CD4-positive, alpha-beta T cell (primary cell): ENCODE results near the gene AIFM2. TPM values are rescaled to one million over a fixed set of nuclear protein-coding genes. Genes with fewer than 3 reads are reported as not detected.
A peak's percentile ranks its signal among the peaks of the same experiment; 100 is the strongest.

ENCODE experiments used
- ATAC-seq: fragments of 200-7000 bp; cut with Tn5 transposase; one replicate; pipeline ENCODE4 v1.10.0; 2022; ENCODE audit warnings: mild to moderate bottlenecking; ENCODE audit not compliant: poor library complexity
- CTCF ChIA-PET: fragments of 350-600 bp; sonication (Branson Sonifier 250); formaldehyde crosslinking; loops from one replicate; lab custom pipeline; 2021; ENCODE audit warnings: antibody characterized with exemption, inconsistent platforms; lab: Charles Lee
- POLR2A ChIA-PET: fragments of 350-600 bp; sonication (Branson Sonifier 250); formaldehyde crosslinking; loops from one replicate; lab custom pipeline; 2021; ENCODE audit warnings: antibody characterized with exemption, inconsistent platforms; lab: Charles Lee
- DNase-seq, 14 experiments: peaks; one replicate each; pipeline ENCODE4 v3.0.0-alpha.2; 2013 to 2020; ENCODE audit warnings: mixed read lengths in 2 of 14
- H3K27ac ChIP-seq, 2 donors: one replicate each; pipeline versions ENCODE4 v1.5.1 to v1.7.0; 2013; ENCODE audit warnings: low read length in 2 of 2, low read depth in 1 of 2, mild to moderate bottlenecking in 1 of 2
- H3K27me3 ChIP-seq, 2 experiments: 1 replicate in 1 of 2; 2 replicates in 1 of 2; pipeline versions ENCODE4 v1.6.1 to v1.7.0; 2013; ENCODE audit warnings: low read length in 2 of 2, control low read depth in 1 of 2, mild to moderate bottlenecking in 1 of 2, moderate library complexity in 1 of 2; ENCODE audit not compliant: insufficient read depth in 2 of 2, control insufficient read depth in 1 of 2
- H3K36me3 ChIP-seq: one replicate; pipeline ENCODE4 v1.6.1; 2013; ENCODE audit warnings: low read length, control low read depth; ENCODE audit not compliant: insufficient read depth
- H3K4me1 ChIP-seq: one replicate; pipeline ENCODE4 v1.6.1; 2013; ENCODE audit warnings: low read length, control low read depth; ENCODE audit not compliant: insufficient read depth
- H3K4me3 ChIP-seq: one replicate; pipeline ENCODE4 v1.5.1; 2013; ENCODE audit warnings: mild to moderate bottlenecking, low read length, moderate library complexity
- H3K9me3 ChIP-seq, 2 experiments: 1 replicate in 1 of 2; 2 replicates in 1 of 2; pipeline versions ENCODE4 v1.6.1 to v1.7.0; 2013; ENCODE audit warnings: low read length in 2 of 2, mild to moderate bottlenecking in 2 of 2, control low read depth in 1 of 2, moderate library complexity in 1 of 2; ENCODE audit not compliant: control insufficient read depth in 1 of 2, insufficient read depth in 1 of 2
- H3K27ac Mint-ChIP-seq: one replicate; pipeline ENCODE4 v1.8.0; 2020; ENCODE audit warnings: mixed read lengths
- H3K27me3 Mint-ChIP-seq: one replicate; pipeline ENCODE4 v1.8.0; 2021; ENCODE audit warnings: mixed read lengths
- H3K36me3 Mint-ChIP-seq: one replicate; pipeline ENCODE4 v1.8.0; 2021; ENCODE audit warnings: low read depth, mixed read lengths
- H3K4me1 Mint-ChIP-seq: one replicate; pipeline ENCODE4 v1.8.0; 2021; ENCODE audit warnings: low read depth, mixed read lengths
- H3K4me3 Mint-ChIP-seq: one replicate; pipeline ENCODE4 v1.8.0; 2020; ENCODE audit warnings: mild to moderate bottlenecking, mixed read lengths
- H3K9me3 Mint-ChIP-seq: one replicate; pipeline ENCODE4 v1.8.0; 2020; ENCODE audit warnings: mixed read lengths
- intact Hi-C, 2 experiments: fragments of 100-400 bp; cut with DNase I in 1 of 2; cut with micrococcal nuclease in 1 of 2; formaldehyde crosslinking; loops; one replicate each; pipeline versions ENCODE4 v1.15.1 to v1.9.0; 2023 to 2025; cut with DNase I, micrococcal nuclease
- total RNA-seq, 174 experiments: library from RNA in 2 of 174; stranded (reverse) in 2 of 174; gene quantifications; one replicate each; pipeline ENCODE4 v1.2.3 and lab custom pipeline; 2021 to 2026
- TF ChIP-seq, protein P1 (sequence below): fragments of 200-600 bp; IDR thresholded peaks from one replicate; pipeline ENCODE4 v1.8.0; 2022; ENCODE audit warnings: antibody characterized with exemption, mild to moderate bottlenecking

The AIFM2 gene
- total RNA-seq, 2 experiments from 2014 or later, result 2.3 to 2.5 TPM

- no peaks in the 10 kb centered on the region for H3K27me3 ChIP-seq
- Mint-ChIP-seq H3K27ac (no peak overlapping the region), H3K4me1 (peaks cover 30% of the 10 kb centered on the region), H3K9me3 (no peaks in the 10 kb centered on the region), H3K36me3 (peaks cover 20% of the 10 kb centered on the region), H3K27me3 (no peaks in the 10 kb centered on the region), H3K4me3 (no peak overlapping the region)
- H3K9me3 ChIP-seq, result no peaks in the 10 kb centered on the region
- no peak overlapping the region for H3K4me3 ChIP-seq
- H3K4me1 ChIP-seq, result peaks cover 17% of the 10 kb centered on the region
- TF ChIP-seq, protein P1, sequence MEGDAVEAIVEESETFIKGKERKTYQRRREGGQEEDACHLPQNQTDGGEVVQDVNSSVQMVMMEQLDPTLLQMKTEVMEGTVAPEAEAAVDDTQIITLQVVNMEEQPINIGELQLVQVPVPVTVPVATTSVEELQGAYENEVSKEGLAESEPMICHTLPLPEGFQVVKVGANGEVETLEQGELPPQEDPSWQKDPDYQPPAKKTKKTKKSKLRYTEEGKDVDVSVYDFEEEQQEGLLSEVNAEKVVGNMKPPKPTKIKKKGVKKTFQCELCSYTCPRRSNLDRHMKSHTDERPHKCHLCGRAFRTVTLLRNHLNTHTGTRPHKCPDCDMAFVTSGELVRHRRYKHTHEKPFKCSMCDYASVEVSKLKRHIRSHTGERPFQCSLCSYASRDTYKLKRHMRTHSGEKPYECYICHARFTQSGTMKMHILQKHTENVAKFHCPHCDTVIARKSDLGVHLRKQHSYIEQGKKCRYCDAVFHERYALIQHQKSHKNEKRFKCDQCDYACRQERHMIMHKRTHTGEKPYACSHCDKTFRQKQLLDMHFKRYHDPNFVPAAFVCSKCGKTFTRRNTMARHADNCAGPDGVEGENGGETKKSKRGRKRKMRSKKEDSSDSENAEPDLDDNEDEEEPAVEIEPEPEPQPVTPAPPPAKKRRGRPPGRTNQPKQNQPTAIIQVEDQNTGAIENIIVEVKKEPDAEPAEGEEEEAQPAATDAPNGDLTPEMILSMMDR, result no peak
- ChIA-PET CTCF (no interaction called here), POLR2A (no interaction called here)
- no peak overlapping the region for H3K27ac ChIP-seq
- ATAC-seq (no peak), DNase-seq (no peak)
- peaks cover 13% of the 10 kb centered on the region for H3K36me3 ChIP-seq
- intact Hi-C loops, result loop anchor here in 1 of 2 experiments (10.0 kb wide), 3 partner anchors 175 to 675 kb away; partner anchors contain the start of gene SGPL1
Measured at GRCh38 chr10:70139997-70140250, 7.3 kb upstream of the AIFM2 start.

GRCh38 chr10:70139151-70139996 is 6.7 kb upstream of the AIFM2 start:
- DNase-seq (no peak), ATAC-seq (no peak)
- Histone ChIP-seq H3K27ac (no peak overlapping the region), H3K27me3 (no peaks in the 10 kb centered on the region), H3K4me3 (no peak overlapping the region), H3K4me1 (peaks cover 12% of the 10 kb centered on the region), H3K36me3 (peaks cover 13% of the 10 kb centered on the region), H3K9me3 (no peaks in the 10 kb centered on the region)
- intact Hi-C loops, result no loop called here
- no peaks in the 10 kb centered on the region for H3K27me3 Mint-ChIP-seq
- no peak overlapping the region for H3K4me3 Mint-ChIP-seq
- no peak overlapping the region for H3K27ac Mint-ChIP-seq
- H3K4me1 Mint-ChIP-seq, result peaks cover 25% of the 10 kb centered on the region
- ChIA-PET POLR2A (no interaction called here), CTCF (no interaction called here)
- H3K36me3 Mint-ChIP-seq, result peaks cover 20% of the 10 kb centered on the region
- no peaks in the 10 kb centered on the region for H3K9me3 Mint-ChIP-seq
- TF ChIP-seq, protein P1, result no peak

- peak overlapping the region; percentile 36 for H3K27ac Mint-ChIP-seq
- POLR2A ChIA-PET, result no interaction called here
- no peaks in the 10 kb centered on the region for H3K9me3 Mint-ChIP-seq
- peaks cover 20% of the 10 kb centered on the region for H3K36me3 Mint-ChIP-seq
- Histone ChIP-seq H3K4me1 (peaks cover 1% of the 10 kb centered on the region), H3K27me3 (no peaks in the 10 kb centered on the region), H3K9me3 (no peaks in the 10 kb centered on the region), H3K4me3 (no peak overlapping the region), H3K27ac (no peak overlapping the region), H3K36me3 (peaks cover 13% of the 10 kb centered on the region)
- H3K4me1 Mint-ChIP-seq, result peaks cover 18% of the 10 kb centered on the region
- CTCF ChIA-PET, result no interaction called here
- intact Hi-C loops, result no loop called here
- no peak overlapping the region for H3K4me3 Mint-ChIP-seq
- no peaks in the 10 kb centered on the region for H3K27me3 Mint-ChIP-seq
- no peak for ATAC-seq
- DNase-seq, result no peak
- TF ChIP-seq, protein P1, result no peak
Measured at GRCh38 chr10:70137927-70138883, 5.6 kb upstream of the AIFM2 start.
